SK-N-DZ (cell line): ENCODE measurements around the gene SELL. TPM values are rescaled to one million over a fixed set of nuclear protein-coding genes. Genes with fewer than 3 reads are reported as not detected.
A peak's percentile ranks its signal among the peaks of the same experiment; 100 is the strongest.
"Not testable (repeated sequence)": the region's sequence is repeated elsewhere in the genome, so short reads cannot be mapped to it uniquely, and the experiment has no call there.

Experiments
- DNase-seq: peaks from one replicate; pipeline ENCODE4 v3.0.0-alpha.2; 2015; ENCODE audit warnings: low spot score
- polyA plus RNA-seq, 2 experiments: library from polyadenylated mRNA; depleted of rRNA; stranded (reverse); fragments of >200 nt; gene quantifications; 2 replicates each; pipeline ENCODE4 v1.2.3, GENCODE V29; 2014

SELL gene
- polyA plus RNA-seq (2014; cell fraction: cytosol; rRNA removed) = not detected in 2 replicates
- not detected in 2 replicates for polyA plus RNA-seq (2014; cell fraction: nucleus; rRNA removed)

- DNase-seq = peak; percentile 35
Measured at GRCh38 chr1:169711469-169712308, at the start of gene SELL. Gene SELL (minus strand): TSS chr1:169711620. CDS start chr1:169711498, 122 bp downstream.

GRCh38 chr1:169759038-169759437, 47.6 kb upstream of the SELL start:
- no peak for DNase-seq

DNA sequence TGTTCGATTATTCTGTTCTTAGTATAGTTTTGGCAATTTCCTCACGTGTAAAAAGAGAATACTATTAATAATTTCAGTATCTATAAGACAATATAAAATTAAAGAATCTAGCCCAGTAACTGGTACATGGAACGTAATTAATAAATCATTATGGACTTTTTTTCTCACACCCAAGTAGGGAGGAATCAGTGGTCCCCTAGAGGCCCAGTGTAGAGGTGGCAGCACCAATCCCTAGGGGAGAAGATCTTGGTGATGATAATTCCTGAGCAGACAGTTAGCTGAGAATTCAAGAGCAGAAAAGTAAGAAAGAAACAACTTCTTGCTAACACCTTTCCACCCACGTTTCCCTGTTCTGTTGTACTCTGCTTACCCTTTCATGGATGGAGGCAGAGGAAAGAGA, 42.1 kb upstream of the SELL start:
- DNase-seq = no peak

DNA sequence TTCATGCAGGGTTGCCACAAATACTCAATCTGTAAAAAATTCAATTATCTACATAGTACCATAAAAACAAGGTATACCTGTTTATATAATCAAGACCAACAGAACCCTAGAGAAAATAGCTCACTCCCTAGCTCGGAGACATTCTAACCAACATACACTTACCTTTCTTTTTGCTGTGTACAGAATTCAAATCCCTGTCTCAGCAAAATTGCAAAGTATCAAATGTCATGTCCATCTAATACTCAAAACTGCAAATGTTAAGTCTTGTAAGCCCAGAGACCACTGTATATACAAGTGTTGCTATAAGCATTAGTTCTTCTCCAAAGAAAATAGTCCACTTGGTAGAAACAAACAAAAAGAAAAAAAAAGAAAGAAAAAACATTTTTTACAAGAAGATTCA, 38.6 kb upstream of the SELL start:
- DNase-seq = no peak

GRCh38 chr1:169746550-169746949, 35.1 kb upstream of the SELL start:
- no peak for DNase-seq

- no peak for DNase-seq
Measured at GRCh38 chr1:169745015-169745861, 33.8 kb upstream of the SELL start.

DNA sequence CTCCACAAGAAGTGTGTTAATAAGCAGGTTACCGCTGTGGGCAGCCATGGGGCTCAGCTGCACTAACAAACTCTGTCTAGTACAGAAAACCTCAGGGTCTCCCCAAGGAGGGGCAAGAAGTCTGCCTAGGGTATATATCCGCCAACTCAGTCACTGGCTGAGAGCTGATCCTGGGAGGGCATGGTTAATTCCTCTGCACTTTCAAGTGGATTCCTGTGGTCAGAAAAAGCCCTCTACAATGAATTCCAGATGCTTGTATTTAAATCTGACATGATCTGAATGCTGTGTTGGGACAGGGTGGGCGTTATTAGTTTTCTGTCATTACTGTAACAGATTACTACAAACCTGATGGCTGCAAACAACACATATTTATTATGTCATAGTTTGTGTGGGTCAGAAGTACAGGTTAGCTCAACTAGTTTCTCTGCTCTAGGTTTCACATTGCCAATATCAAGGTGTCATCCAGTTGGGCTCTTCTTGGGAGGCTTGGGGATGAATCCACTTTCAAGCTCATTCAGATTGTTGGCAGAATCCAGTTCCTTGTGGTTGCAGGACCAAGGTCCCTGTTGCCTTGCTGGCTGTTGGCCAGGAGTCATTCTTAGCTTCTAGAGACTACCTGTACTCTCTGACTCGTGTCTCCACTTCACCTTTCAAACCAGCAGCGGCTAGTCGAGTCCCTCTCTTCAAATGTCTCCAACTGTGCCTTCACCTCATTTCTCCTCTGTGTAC, 30.4 kb upstream of the SELL start:
- no peak for DNase-seq

- no peak for DNase-seq
Measured at GRCh38 chr1:169739980-169740379, 28.6 kb upstream of the SELL start.

DNA sequence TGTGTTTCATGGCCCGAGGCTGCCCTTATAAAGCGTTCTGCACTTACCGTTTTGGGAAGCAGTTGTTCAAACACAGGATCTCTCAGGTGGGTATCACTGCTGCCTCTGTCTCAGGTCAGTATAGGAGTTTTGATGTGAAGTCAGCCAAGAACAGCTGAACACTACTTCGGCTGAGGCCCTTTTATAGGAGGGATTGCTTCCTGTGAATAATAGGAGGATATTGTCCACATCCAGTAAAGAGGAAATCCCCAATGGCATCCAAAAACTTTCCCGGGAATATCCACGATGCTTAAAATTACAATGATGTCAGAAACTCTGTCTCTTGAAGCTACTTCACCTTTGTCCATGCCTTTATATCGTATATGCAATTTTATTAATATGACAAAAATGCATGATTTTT, 22.5 kb upstream of the SELL start, which contains the start of gene SELE:
SELE (minus strand) TSS at position 156 of the 400 bp plus-strand sequence. CDS start 467 bp downstream, outside the sequence.
- DNase-seq = no peak

- DNase-seq = no peak
Measured at GRCh38 chr1:169731446-169731845, 20.0 kb upstream of the SELL start.

DNA sequence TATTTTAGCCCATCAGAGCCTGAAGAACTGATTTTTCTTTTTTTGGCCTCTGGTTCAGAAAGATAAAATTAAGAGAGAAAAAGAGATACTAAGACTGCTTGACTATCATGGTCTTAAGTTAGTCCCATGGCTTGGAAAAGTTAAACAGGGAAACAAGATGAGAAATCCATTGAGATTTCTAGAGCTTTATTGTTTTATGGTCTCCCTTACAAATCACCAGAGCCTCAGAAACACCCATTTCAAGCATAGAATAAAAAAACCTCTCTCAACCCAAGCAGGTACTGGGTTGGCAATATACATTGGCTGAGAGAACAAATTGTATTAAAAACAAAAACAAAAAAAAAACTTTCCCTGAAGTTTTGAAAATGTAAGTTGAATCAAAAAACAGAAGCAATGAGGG, 18.6 kb upstream of the SELL start:
- DNase-seq = no peak

- DNase-seq = no peak
Measured at GRCh38 chr1:169727307-169727706, 15.9 kb upstream of the SELL start.

- DNase-seq = no peak
Measured at GRCh38 chr1:169726851-169727250, 15.4 kb upstream of the SELL start.

- DNase-seq = no peak
Measured at GRCh38 chr1:169725930-169726329, 14.5 kb upstream of the SELL start.

- no peak for DNase-seq
Measured at GRCh38 chr1:169724168-169724567, 12.7 kb upstream of the SELL start.

- no peak for DNase-seq
Measured at GRCh38 chr1:169723763-169724162, 12.3 kb upstream of the SELL start.

DNA sequence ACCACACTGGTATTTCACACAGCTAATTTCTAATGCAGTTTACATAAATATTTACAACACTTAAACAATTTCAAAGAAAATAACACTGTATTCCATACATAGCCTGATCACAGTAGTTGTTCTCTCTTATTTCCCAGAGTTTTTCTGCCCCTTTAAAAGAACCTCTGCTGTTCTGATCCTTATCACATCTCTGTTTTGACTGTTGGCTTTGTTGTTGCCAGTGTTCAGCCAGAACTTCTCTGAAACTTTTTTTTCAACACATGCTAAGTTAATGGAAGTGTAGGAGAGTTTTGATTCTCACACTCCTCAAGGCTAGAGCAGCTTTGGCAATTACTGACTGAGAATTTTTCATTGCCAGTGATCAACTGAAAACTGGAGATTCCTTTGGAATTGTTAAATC, 11.4 kb upstream of the SELL start:
- no peak for DNase-seq

- DNase-seq = not testable (repeated sequence)
Measured at GRCh38 chr1:169715100-169715499, 3.7 kb upstream of the SELL start.

DNA sequence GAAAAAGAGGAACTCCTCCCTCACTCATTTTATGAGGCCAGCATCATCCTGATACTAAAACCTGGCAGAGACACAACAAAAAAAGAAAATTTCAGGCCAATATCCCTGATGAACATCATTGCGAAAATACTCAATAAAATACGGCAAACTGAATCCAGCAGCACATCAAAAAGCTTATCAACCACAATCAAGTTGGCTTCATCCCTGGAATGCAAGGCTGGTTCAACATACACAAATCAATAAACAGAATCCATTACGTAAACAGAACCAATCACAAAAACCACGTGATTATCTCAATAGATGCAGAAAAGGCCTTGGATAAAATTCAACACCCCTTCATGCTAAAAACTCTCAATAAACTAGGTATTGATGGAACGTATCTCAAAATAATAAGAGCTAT, 1.7 kb upstream of the SELL start:
- DNase-seq = not testable (repeated sequence)

GRCh38 chr1:169712309-169712631, 850 bp upstream of the SELL start:
- DNase-seq = no peak

GRCh38 chr1:169708647-169709046, 2.8 kb downstream of the SELL start:
- no peak for DNase-seq
